WERI-Rb-1 (cell line): ENCODE measurements around the gene SRD5A2.
A peak's percentile ranks its signal among the peaks of the same experiment; 100 is the strongest.

ENCODE experiments used
- DNase-seq: peaks from one replicate; pipeline ENCODE4 v3.0.0-alpha.2; 2020
- H3K27ac ChIP-seq: fragments of 250-450 bp; sonication (Bioruptor Pico); 2 replicates; pipeline ENCODE4 v1.5.1; 2020; ENCODE audit warnings: mild to moderate bottlenecking, moderate library complexity
- H3K27me3 ChIP-seq: fragments of 250-450 bp; sonication (Bioruptor Pico); 2 replicates; pipeline ENCODE4 v1.5.1; 2021; ENCODE audit warnings: mild to moderate bottlenecking, low read depth, moderate library complexity; ENCODE audit not compliant: insufficient read depth, severe bottlenecking
- H3K36me3 ChIP-seq: fragments of 250-450 bp; sonication (Bioruptor Pico); 2 replicates; pipeline ENCODE4 v1.5.1; 2020; ENCODE audit warnings: mild to moderate bottlenecking, moderate library complexity
- H3K4me3 ChIP-seq: 2 replicates; pipeline ENCODE4 v1.5.1; 2011; ENCODE audit warnings: low read depth, mild to moderate bottlenecking, control low read depth, low read length
- H3K9me3 ChIP-seq: fragments of 250-450 bp; sonication (Bioruptor Pico); 2 replicates; pipeline ENCODE4 v1.5.1; 2021; ENCODE audit warnings: mild to moderate bottlenecking, moderate library complexity; ENCODE audit not compliant: severe bottlenecking
- TF ChIP-seq, protein P1 (sequence below): IDR thresholded peaks from 2 replicates; pipeline ENCODE4 v1.5.1; 2011; ENCODE audit warnings: low read depth, mild to moderate bottlenecking, control low read depth, inconsistent platforms, low read length

The SRD5A2 gene

DNA sequence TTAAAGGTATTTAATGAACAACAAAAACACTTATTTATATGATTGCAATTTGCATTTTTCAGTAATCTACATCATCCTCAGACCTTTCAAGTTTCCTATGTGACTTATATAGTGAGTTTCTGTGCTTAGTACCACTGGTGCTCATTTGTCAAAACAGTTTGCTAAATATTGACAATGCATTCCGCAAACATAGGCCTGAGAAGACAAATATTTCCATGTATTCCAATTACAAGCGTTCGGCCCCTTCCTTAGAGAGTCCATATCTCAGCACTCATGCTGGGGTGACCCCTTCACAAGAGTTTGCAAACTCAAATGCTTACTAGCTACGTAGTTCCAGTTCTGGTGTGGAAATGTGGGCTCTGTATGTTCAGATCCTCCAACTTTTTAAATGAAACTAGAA is 56.1 kb downstream of the SRD5A2 start:
- Histone ChIP-seq H3K4me3 (no peak overlapping the region), H3K36me3 (no peaks in the 10 kb centered on the region), H3K9me3 (peaks cover 3% of the 10 kb centered on the region), H3K27me3 (peaks cover 81% of the 10 kb centered on the region), H3K27ac (no peak overlapping the region)
- TF ChIP-seq, protein P1, sequence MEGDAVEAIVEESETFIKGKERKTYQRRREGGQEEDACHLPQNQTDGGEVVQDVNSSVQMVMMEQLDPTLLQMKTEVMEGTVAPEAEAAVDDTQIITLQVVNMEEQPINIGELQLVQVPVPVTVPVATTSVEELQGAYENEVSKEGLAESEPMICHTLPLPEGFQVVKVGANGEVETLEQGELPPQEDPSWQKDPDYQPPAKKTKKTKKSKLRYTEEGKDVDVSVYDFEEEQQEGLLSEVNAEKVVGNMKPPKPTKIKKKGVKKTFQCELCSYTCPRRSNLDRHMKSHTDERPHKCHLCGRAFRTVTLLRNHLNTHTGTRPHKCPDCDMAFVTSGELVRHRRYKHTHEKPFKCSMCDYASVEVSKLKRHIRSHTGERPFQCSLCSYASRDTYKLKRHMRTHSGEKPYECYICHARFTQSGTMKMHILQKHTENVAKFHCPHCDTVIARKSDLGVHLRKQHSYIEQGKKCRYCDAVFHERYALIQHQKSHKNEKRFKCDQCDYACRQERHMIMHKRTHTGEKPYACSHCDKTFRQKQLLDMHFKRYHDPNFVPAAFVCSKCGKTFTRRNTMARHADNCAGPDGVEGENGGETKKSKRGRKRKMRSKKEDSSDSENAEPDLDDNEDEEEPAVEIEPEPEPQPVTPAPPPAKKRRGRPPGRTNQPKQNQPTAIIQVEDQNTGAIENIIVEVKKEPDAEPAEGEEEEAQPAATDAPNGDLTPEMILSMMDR, result no peak
- DNase-seq, result no peak

DNA sequence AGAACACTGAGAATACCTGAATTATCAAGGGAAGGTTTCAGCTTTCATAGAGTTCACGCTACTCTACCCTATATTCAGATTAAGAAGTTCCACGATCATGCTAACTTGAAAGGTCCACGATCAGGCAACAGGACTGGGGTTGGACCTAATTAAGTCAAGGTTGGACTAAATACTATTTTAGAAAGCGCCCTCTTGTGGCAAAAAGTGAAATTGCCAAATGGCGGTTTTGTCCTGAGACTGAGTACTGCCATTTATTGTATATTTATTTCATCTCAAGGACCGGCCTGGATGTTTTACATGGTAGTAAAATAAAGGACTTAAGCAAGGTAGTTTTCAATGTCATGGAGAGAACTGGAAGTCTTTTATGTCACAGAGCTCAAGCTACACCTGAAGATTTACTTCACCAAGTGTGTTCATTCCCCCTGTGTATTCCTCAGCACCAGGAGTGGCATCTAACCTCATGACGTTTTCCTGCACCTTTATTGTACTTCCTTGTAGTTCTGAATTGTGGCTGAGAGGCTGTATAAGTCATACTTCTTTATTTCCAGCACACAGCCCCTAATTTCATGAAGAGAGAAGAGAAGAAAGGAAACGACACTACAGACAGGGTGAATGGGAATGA is 56.8 kb downstream of the SRD5A2 start:
- Histone ChIP-seq H3K27ac (no peak overlapping the region), H3K9me3 (peaks cover 6% of the 10 kb centered on the region), H3K4me3 (no peak overlapping the region), H3K36me3 (no peaks in the 10 kb centered on the region), H3K27me3 (peaks cover 80% of the 10 kb centered on the region)
- TF ChIP-seq, protein P1, result peak; percentile 68
- peak; percentile 65 for DNase-seq

DNA sequence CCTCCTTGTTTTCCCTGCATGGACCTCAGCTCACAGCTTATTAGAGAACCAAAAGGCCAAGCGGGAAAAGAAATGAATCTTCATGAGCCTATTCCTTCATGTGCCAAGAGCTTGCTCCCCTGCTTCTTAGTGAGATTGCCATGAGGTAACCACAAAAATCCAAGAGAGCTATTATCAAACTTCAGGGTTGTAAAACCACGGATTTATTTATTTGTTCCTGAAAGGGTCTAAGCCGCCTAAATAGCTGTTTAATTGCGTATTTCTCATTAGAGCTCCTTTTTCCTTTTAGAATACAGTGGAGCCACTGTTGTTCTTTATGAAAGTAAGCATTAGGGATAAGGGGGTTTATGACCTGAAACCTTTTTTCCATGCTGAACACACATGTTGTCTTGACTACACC is 58.0 kb downstream of the SRD5A2 start:
- TF ChIP-seq, protein P1, result no peak
- peaks cover 81% of the 10 kb centered on the region for H3K27me3 ChIP-seq
- peaks cover 6% of the 10 kb centered on the region for H3K9me3 ChIP-seq
- no peak for DNase-seq
- H3K36me3 ChIP-seq, result no peaks in the 10 kb centered on the region
- H3K27ac ChIP-seq, result no peak overlapping the region
- no peak overlapping the region for H3K4me3 ChIP-seq

DNA sequence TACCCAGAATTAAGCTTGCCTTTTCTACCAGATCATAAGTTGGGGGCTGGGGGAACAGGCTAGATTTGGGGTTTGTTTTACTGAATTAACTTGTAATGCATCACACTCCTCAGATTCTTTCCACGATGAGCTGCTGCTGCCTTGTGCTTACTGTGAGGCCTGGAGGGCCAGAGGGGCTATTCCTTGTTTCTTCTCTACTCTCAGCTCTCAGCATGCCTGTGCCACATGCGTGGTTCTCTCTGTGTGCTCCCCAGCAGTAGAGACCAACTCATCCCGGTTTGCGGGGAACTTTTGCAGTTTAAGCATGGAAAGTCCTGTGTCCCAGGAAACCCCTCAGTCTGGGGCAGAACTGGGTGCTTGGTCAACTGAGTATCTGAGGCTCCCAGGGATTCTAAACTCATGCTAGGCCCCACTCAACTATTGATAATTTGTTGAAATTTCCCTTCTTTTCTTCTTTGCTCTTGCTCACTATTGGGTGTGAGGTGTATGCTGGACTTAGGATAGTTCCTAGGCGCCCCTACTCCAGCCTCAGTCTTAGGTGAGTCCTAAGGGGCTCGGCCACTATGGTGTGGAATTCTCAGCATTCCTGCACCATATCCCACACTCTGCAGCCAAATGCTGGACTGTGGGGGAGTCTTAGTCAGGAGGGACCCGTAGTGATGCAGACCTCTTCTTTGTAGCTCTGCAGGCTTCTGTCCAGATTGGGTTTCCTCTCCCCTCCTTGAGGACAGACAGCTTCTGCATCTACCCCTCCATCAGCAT is 63.1 kb downstream of the SRD5A2 start:
- H3K27ac ChIP-seq, result no peak overlapping the region
- peaks cover 40% of the 10 kb centered on the region for H3K27me3 ChIP-seq
- peaks cover 6% of the 10 kb centered on the region for H3K9me3 ChIP-seq
- no peak for DNase-seq
- H3K36me3 ChIP-seq, result no peaks in the 10 kb centered on the region
- H3K4me3 ChIP-seq, result no peak overlapping the region
- TF ChIP-seq, protein P1, result no peak

DNA sequence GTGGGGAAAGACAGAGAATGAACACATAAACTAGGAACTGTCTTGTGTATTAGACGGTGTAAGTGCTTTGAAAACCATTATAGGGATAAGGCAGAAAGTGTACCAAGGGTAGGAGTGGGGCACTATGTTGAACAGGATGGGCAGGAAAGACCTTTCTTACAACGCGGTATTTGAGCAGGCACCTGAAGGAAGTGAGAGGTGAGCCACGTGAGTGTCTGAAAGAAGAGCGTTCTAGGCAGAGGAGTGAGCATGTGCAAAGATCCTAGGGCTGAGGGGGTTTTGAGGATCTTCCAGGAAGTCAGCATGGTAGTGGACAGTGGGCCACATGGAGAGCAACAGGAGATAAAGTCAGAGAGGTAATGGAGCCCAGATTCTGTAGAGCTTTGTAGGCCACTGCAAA is 65.2 kb downstream of the SRD5A2 start:
- H3K27me3 ChIP-seq, result peaks cover 29% of the 10 kb centered on the region
- DNase-seq, result no peak
- H3K4me3 ChIP-seq, result no peak overlapping the region
- no peaks in the 10 kb centered on the region for H3K36me3 ChIP-seq
- H3K9me3 ChIP-seq, result peaks cover 6% of the 10 kb centered on the region
- H3K27ac ChIP-seq, result no peak overlapping the region
- TF ChIP-seq, protein P1, result no peak
